GM23248 (cell line): ENCODE results near the gene TRMU. TPM values are rescaled to one million over a fixed set of nuclear protein-coding genes. Genes with fewer than 3 reads are reported as not detected.

ENCODE experiments used
- DNase-seq: peaks from one replicate; pipeline ENCODE4 v3.0.0-alpha.2; 2015
- H2AFZ ChIP-seq: fragments of 200-600 bp; sonication (generic); 2 replicates; pipeline ENCODE4 v1.6.1; 2016; ENCODE audit warnings: antibody characterized with exemption
- H3F3A ChIP-seq: fragments of 200-600 bp; sonication (generic); 2 replicates; pipeline ENCODE4 v1.6.1; 2016; ENCODE audit warnings: mild to moderate bottlenecking, antibody characterized with exemption, mixed run types; ENCODE audit not compliant: insufficient read depth
- H3K27ac ChIP-seq: fragments of 200-600 bp; sonication (generic); 2 replicates; pipeline ENCODE4 v1.5.1; 2016; ENCODE audit warnings: mild to moderate bottlenecking
- H3K27me3 ChIP-seq: fragments of 200-600 bp; sonication (generic); replicated peaks from 2 replicates; pipeline ENCODE4 v1.6.1; 2016; ENCODE audit warnings: mild to moderate bottlenecking; ENCODE audit not compliant: insufficient read depth
- H3K36me3 ChIP-seq: fragments of 200-600 bp; sonication (generic); 2 replicates; pipeline ENCODE4 v1.6.1; 2016; ENCODE audit warnings: low read depth, mild to moderate bottlenecking
- H3K4me1 ChIP-seq: fragments of 200-600 bp; sonication (generic); 2 replicates; pipeline ENCODE4 v1.6.1; 2016; ENCODE audit warnings: mild to moderate bottlenecking; ENCODE audit not compliant: insufficient read depth
- H3K4me2 ChIP-seq: fragments of 200-600 bp; sonication (generic); one replicate; pipeline ENCODE4 v1.6.1; 2016; ENCODE audit warnings: mild to moderate bottlenecking; ENCODE audit not compliant: unreplicated experiment
- H3K4me3 ChIP-seq: fragments of 200-600 bp; sonication (generic); 2 replicates; pipeline ENCODE4 v1.5.1; 2016; ENCODE audit warnings: mild to moderate bottlenecking
- H3K79me2 ChIP-seq: fragments of 200-600 bp; sonication (generic); 2 replicates; pipeline ENCODE4 v1.6.1; 2016; ENCODE audit warnings: mild to moderate bottlenecking; ENCODE audit not compliant: insufficient read depth
- H3K9ac ChIP-seq: fragments of 200-600 bp; sonication (generic); 2 replicates; pipeline ENCODE4 v1.6.1; 2016; ENCODE audit warnings: mild to moderate bottlenecking
- H3K9me2 ChIP-seq: fragments of 200-600 bp; sonication (generic); 2 replicates; pipeline ENCODE4 v1.6.1; 2016; ENCODE audit warnings: mixed run types, mild to moderate bottlenecking, moderate library complexity; ENCODE audit not compliant: insufficient read depth
- H3K9me3 ChIP-seq: fragments of 200-600 bp; sonication (generic); one replicate; pipeline ENCODE4 v1.6.1; 2017; ENCODE audit warnings: low read depth
- H4K20me1 ChIP-seq: fragments of 200-600 bp; sonication (generic); 2 replicates; pipeline ENCODE4 v1.6.0; 2016; ENCODE audit not compliant: insufficient read depth
- EZH2 ChIP-seq: fragments of 200-600 bp; sonication (generic); IDR thresholded peaks from 2 replicates; pipeline ENCODE4 v1.6.1; 2018; ENCODE audit warnings: antibody characterized with exemption, mild to moderate bottlenecking; ENCODE audit not compliant: insufficient read depth, poor library complexity, severe bottlenecking
- EZH2phosphoT487 ChIP-seq: fragments of 200-600 bp; sonication (generic); IDR thresholded peaks from 2 replicates; pipeline ENCODE4 v1.6.1; 2018; ENCODE audit warnings: antibody characterized with exemption, moderate library complexity, mild to moderate bottlenecking, low read depth; ENCODE audit not compliant: insufficient read depth
- WGBS, 2 experiments: methylation state at CpG; one replicate each; pipeline ENCODE4 v1.1.6; 2015 to 2017; ENCODE audit warnings: low lambda C conversion rate in 2 of 2, low coverage in 1 of 2; ENCODE audit errors: missing lambda C conversion rate in 2 of 2; 5-methylcytosine and 5-hydroxymethylcytosine counted together
- in situ Hi-C: fragments of 300-500 bp; cut with MboI; formaldehyde crosslinking; loops from 2 replicates; pipeline ENCODE4 v1.15.0; 2020
- polyA plus RNA-seq: library from polyadenylated mRNA; unstranded; fragments of >200 nt; fragmentation: Nextera tagmentation; extraction: Ambion mirVana; gene quantifications from 2 replicates; pipeline ENCODE4 v1.2.1, GENCODE V29; 2016
- total RNA-seq: library from RNA; depleted of rRNA; stranded (reverse); fragments of >200 nt; shearing (Covaris generic); gene quantifications from 2 replicates; pipeline ENCODE4 v1.2.3, GENCODE V29; 2014

TRMU gene
- total and polyA plus RNA-seq, 2 experiments from 2014 or later: 27.0 to 38.4 TPM

DNA sequence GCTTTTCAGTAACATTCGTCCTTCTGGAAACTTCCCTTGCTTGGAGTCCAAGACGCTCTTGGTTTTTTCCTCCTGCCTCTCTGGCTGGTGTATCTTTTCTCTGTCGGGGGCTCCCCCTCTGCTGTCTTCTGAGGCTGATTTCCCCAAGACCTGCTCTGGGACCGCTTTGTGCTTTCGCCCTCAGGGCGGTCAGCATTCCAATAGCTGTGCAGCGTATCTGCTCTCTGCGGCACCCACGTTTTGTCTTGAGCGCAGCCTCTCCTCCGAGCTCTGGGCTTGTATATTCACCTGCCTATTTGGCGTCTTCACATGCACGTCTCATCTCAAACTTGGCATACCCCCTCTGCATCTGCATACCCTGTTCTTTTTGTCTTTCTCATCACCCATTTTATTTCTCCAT lies 36.4 kb upstream of the TRMU start:
- H3K9me3 ChIP-seq: no peaks in the 10 kb centered on the region
- no peaks in the 10 kb centered on the region for H4K20me1 ChIP-seq
- H3F3A ChIP-seq: peaks cover 14% of the 10 kb centered on the region; the same call in 1 of the 2 replicates
- peaks cover 69% of the 10 kb centered on the region for H3K79me2 ChIP-seq
- peaks cover 23% of the 10 kb centered on the region for H3K4me1 ChIP-seq
- no peak for DNase-seq
- no peaks in the 10 kb centered on the region for H3K9me2 ChIP-seq
- in situ Hi-C loops: no loop called here
- H3K4me3 ChIP-seq: no peak overlapping the region
- WGBS, 2 experiments: 94 to 95% methylated on average over 13 of the region's 13 CpGs
- H3K4me2 ChIP-seq: no peak overlapping the region
- H3K27ac ChIP-seq: no peak overlapping the region
- no peak overlapping the region for H2AFZ ChIP-seq
- TF ChIP-seq EZH2phosphoT487: no peak
- no peak for TF ChIP-seq EZH2
- H3K27me3 ChIP-seq: no peaks in the 10 kb centered on the region
- H3K36me3 ChIP-seq: no peaks in the 10 kb centered on the region
- no peak overlapping the region for H3K9ac ChIP-seq

DNA sequence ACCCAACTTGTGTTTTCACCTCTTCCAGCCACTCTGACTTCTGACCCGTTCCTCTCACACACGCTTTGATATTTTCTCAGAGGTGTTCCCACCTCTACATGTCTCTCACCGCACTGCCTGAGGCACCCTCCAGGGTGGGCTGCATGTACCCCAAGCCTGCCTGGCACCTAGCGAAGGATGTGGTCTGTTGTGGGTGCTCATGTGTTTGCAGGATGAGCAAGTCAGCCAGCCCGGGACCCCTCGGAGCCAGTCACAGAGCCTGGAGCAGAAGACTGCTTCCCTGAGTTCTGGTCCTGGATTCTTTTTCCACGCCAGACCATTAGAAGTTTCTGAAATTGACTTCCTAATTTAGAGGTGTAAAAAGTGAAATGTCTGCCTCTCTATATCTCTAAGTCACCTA lies 35.0 kb upstream of the TRMU start:
- Histone ChIP-seq H3K27ac (no peak overlapping the region), H3K4me3 (no peak overlapping the region), H3K4me2 (no peak overlapping the region), H3F3A (peaks cover 11% of the 10 kb centered on the region; the same call in 1 of the 2 replicates), H3K27me3 (no peaks in the 10 kb centered on the region), H3K9me2 (no peaks in the 10 kb centered on the region), H3K9ac (no peak overlapping the region), H3K79me2 (peaks cover 83% of the 10 kb centered on the region), H2AFZ (no peak overlapping the region), H3K36me3 (no peaks in the 10 kb centered on the region), H3K4me1 (peaks cover 20% of the 10 kb centered on the region), H3K9me3 (no peaks in the 10 kb centered on the region), H4K20me1 (no peaks in the 10 kb centered on the region)
- in situ Hi-C loops: no loop called here
- 92 to 95% methylated on average over 7 of the region's 7 CpGs for WGBS, 2 experiments
- TF ChIP-seq EZH2 (no peak), EZH2phosphoT487 (no peak)
- no peak for DNase-seq

DNA sequence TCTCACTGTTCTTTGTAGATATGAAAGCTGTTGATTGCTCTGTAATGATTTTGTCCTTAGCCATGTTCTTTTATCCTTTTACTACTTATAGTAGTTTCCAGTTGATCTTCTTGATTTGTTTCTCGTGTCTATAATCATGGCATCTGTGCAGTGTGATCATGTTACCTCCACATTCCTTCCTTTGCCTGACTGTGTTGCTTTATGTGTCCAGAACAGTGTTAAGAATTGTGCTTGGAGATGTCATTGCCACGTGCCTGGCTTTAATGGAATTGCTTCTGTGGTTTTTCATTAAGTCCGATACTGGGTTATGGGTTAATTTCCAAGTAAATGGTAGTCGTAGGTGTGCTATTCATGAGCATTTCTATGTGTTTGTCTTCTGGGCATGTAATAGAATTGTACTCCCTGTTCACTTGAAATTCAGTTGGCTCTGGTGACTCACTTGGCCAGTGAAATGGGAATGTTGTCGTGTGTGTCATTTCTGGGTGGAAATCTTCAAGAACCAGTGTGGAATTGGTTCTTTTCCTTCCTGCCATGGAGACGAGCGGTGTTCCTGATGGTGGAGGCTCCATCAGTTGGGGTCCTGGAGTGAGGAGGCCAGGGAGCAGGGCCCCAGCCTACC lies 32.1 kb upstream of the TRMU start:
- H2AFZ ChIP-seq: peak overlapping the region; percentile 37; the same call in 1 of the 2 replicates
- peaks cover 97% of the 10 kb centered on the region for H3K79me2 ChIP-seq
- peaks cover 11% of the 10 kb centered on the region; the same call in 1 of the 2 replicates for H3F3A ChIP-seq
- no peaks in the 10 kb centered on the region for H3K9me3 ChIP-seq
- no peak overlapping the region; the same call in 1 of the 2 replicates for H3K27ac ChIP-seq
- 76 to 79% methylated on average over 7 of the region's 7 CpGs for WGBS, 2 experiments
- peaks cover 8% of the 10 kb centered on the region; the same call in 1 of the 2 replicates for H3K4me1 ChIP-seq
- TF ChIP-seq EZH2phosphoT487: no peak
- TF ChIP-seq EZH2: no peak
- no peaks in the 10 kb centered on the region for H3K36me3 ChIP-seq
- peak; percentile 61 for DNase-seq
- in situ Hi-C loops: no loop called here
- no peaks in the 10 kb centered on the region for H3K27me3 ChIP-seq
- H3K4me2 ChIP-seq: no peak overlapping the region
- no peak overlapping the region for H3K9ac ChIP-seq
- H3K9me2 ChIP-seq: no peaks in the 10 kb centered on the region
- H4K20me1 ChIP-seq: no peaks in the 10 kb centered on the region
- H3K4me3 ChIP-seq: no peak overlapping the region

DNA sequence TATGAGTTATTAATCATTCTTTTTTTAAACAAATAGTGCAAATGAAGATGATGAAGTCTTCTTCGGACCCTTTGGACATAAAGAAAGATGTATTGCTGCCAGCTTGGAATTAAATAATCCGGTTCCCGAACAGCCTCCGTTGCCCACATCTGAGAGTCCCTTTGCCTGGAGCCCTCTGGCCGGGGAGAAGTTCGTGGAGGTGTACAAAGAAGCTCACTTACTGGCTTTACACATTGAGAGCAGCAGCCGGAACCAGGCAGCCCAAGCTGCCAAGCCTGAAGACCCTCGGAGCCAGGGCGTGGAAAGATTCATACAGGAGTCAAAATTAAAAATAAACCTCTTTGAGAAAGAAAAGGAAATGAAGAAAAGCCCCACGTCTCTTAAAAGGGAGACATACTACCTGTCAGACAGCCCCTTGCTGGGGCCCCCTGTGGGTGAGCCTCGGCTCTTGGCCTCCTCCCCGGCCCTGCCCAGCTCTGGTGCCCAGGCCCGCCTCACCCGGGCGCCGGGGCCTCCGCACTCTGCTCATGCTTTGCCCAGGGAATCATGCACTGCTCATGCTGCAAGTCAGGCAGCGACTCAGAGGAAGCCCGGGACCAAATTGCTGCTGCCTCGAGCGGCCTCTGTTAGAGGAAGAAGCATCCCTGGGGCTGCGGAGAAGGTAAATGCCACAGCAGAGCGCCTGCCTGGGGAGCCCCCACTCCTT lies 27.1 kb upstream of the TRMU start:
- no peaks in the 10 kb centered on the region for H3K9me2 ChIP-seq
- WGBS, 2 experiments: 94 to 96% methylated on average over 23 of the region's 23 CpGs
- peaks cover 7% of the 10 kb centered on the region; the same call in 1 of the 2 replicates for H3K4me1 ChIP-seq
- in situ Hi-C loops: no loop called here
- no peaks in the 10 kb centered on the region for H3K27me3 ChIP-seq
- no peak overlapping the region for H3K4me3 ChIP-seq
- TF ChIP-seq EZH2phosphoT487 (no peak), EZH2 (no peak)
- no peaks in the 10 kb centered on the region for H4K20me1 ChIP-seq
- no peaks in the 10 kb centered on the region for H3K36me3 ChIP-seq
- no peak overlapping the region for H3K4me2 ChIP-seq
- H3K9me3 ChIP-seq: no peaks in the 10 kb centered on the region
- no peak overlapping the region for H2AFZ ChIP-seq
- no peak overlapping the region for H3K27ac ChIP-seq
- no peak overlapping the region for H3K9ac ChIP-seq
- peaks cover 7% of the 10 kb centered on the region; the same call in 1 of the 2 replicates for H3F3A ChIP-seq
- no peak for DNase-seq
- peaks cover 63% of the 10 kb centered on the region for H3K79me2 ChIP-seq
